GM12872 (cell line): ENCODE results near the gene OR10X1.

Experiments used
- CTCF ChIP-seq: IDR thresholded peaks from 3 replicates; pipeline ENCODE4 v1.5.1; 2011; ENCODE audit warnings: low read depth, mild to moderate bottlenecking, low read length, moderate library complexity; ENCODE audit not compliant: insufficient read depth

The OR10X1 gene

GRCh38 chr1:158552296-158552695 is 27.4 kb downstream of the OR10X1 start:
- TF ChIP-seq CTCF, result no peak

GRCh38 chr1:158547533-158547932 is 32.2 kb downstream of the OR10X1 start:
- TF ChIP-seq CTCF, result no peak

- TF ChIP-seq CTCF, result no peak
Measured at GRCh38 chr1:158537609-158538008, 42.1 kb downstream of the OR10X1 start.

GRCh38 chr1:158534496-158534895 is 45.2 kb downstream of the OR10X1 start:
- TF ChIP-seq CTCF, result no peak
